Measurements from ENCODE around the gene MOXD1. TPM values are rescaled to one million over a fixed set of nuclear protein-coding genes. Genes with fewer than 3 reads are reported as not detected.

The MOXD1 gene
- polyA plus RNA-seq, 1 donor from 2014 or later: 14.7 TPM

DNA sequence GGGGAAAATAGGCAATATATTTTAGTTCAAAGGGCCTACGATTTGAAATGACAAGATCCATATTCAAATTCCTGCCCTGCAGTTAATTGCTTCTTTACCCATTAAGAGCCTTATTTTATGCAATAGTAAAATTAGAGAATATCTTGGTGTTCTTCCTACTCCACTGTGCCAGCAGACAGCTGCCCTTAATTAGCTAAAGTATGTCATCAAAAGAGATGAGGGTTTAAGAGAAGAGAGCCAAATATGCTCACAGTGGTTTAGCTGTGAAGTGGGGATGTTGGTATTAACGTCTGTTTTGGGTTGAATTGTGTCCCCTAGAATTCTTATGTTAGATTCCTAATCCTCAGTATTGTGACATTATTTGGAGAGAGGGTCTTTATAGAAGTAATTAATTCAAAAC is 148.1 kb downstream of the MOXD1 start:
- no peak overlapping the region for H3K27ac ChIP-seq (ENCODE audit: low read length)
- H3K9me2 ChIP-seq (ENCODE audit: insufficient read depth, low read length): no peaks in the 10 kb centered on the region
- peaks cover 5% of the 10 kb centered on the region for H3K27me3 ChIP-seq (ENCODE audit: insufficient read depth, low read depth, low read length)
- no peak overlapping the region for H2AFZ ChIP-seq (ENCODE audit: low read depth, low read length)
- H3K9ac ChIP-seq (ENCODE audit: low read length): no peak overlapping the region
- H3K4me3 ChIP-seq (ENCODE audit: low read length): no peak overlapping the region
- H3K4me2 ChIP-seq (ENCODE audit: low read length): no peak overlapping the region
- H3K79me2 ChIP-seq (replicated peaks; ENCODE audit: insufficient read depth, low read length): no peaks in the 10 kb centered on the region
- TF ChIP-seq SMC3 (conservative IDR thresholded peaks at IDR 0.05; ENCODE audit: poor library complexity) (no peak), EZH2 (IDR thresholded peaks at IDR 0.05; ENCODE audit: borderline replicate concordance, insufficient read depth, low read length, poor library complexity, severe bottlenecking) (no peak), TAF1 (IDR thresholded peaks at IDR 0.05; ENCODE audit: low read depth) (no peak), MXI1 (conservative IDR thresholded peaks at IDR 0.05; ENCODE audit: poor library complexity, severe bottlenecking) (no peak), EP300 (conservative IDR thresholded peaks at IDR 0.05; ENCODE audit: poor library complexity, severe bottlenecking) (no peak), POLR2AphosphoS5 (IDR thresholded peaks at IDR 0.05) (no peak), RAD21 (conservative IDR thresholded peaks at IDR 0.05) (no peak)
- TF ChIP-seq, protein P1, sequence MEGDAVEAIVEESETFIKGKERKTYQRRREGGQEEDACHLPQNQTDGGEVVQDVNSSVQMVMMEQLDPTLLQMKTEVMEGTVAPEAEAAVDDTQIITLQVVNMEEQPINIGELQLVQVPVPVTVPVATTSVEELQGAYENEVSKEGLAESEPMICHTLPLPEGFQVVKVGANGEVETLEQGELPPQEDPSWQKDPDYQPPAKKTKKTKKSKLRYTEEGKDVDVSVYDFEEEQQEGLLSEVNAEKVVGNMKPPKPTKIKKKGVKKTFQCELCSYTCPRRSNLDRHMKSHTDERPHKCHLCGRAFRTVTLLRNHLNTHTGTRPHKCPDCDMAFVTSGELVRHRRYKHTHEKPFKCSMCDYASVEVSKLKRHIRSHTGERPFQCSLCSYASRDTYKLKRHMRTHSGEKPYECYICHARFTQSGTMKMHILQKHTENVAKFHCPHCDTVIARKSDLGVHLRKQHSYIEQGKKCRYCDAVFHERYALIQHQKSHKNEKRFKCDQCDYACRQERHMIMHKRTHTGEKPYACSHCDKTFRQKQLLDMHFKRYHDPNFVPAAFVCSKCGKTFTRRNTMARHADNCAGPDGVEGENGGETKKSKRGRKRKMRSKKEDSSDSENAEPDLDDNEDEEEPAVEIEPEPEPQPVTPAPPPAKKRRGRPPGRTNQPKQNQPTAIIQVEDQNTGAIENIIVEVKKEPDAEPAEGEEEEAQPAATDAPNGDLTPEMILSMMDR (IDR thresholded peaks at IDR 0.05; ENCODE audit: poor library complexity, severe bottlenecking): no peak
- TF ChIP-seq, protein P2, sequence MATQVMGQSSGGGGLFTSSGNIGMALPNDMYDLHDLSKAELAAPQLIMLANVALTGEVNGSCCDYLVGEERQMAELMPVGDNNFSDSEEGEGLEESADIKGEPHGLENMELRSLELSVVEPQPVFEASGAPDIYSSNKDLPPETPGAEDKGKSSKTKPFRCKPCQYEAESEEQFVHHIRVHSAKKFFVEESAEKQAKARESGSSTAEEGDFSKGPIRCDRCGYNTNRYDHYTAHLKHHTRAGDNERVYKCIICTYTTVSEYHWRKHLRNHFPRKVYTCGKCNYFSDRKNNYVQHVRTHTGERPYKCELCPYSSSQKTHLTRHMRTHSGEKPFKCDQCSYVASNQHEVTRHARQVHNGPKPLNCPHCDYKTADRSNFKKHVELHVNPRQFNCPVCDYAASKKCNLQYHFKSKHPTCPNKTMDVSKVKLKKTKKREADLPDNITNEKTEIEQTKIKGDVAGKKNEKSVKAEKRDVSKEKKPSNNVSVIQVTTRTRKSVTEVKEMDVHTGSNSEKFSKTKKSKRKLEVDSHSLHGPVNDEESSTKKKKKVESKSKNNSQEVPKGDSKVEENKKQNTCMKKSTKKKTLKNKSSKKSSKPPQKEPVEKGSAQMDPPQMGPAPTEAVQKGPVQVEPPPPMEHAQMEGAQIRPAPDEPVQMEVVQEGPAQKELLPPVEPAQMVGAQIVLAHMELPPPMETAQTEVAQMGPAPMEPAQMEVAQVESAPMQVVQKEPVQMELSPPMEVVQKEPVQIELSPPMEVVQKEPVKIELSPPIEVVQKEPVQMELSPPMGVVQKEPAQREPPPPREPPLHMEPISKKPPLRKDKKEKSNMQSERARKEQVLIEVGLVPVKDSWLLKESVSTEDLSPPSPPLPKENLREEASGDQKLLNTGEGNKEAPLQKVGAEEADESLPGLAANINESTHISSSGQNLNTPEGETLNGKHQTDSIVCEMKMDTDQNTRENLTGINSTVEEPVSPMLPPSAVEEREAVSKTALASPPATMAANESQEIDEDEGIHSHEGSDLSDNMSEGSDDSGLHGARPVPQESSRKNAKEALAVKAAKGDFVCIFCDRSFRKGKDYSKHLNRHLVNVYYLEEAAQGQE (IDR thresholded peaks at IDR 0.05; ENCODE audit: borderline replicate concordance): no peak
- H4K20me1 ChIP-seq (ENCODE audit: insufficient read depth): no peaks in the 10 kb centered on the region
- H3F3A ChIP-seq (ENCODE audit: insufficient read depth, low read length, poor library complexity, severe bottlenecking): no peaks in the 10 kb centered on the region
- no peaks in the 10 kb centered on the region for H3K9me3 ChIP-seq (ENCODE audit: low read length)
- no peaks in the 10 kb centered on the region for H3K36me3 ChIP-seq (ENCODE audit: insufficient read depth, low read length)

DNA sequence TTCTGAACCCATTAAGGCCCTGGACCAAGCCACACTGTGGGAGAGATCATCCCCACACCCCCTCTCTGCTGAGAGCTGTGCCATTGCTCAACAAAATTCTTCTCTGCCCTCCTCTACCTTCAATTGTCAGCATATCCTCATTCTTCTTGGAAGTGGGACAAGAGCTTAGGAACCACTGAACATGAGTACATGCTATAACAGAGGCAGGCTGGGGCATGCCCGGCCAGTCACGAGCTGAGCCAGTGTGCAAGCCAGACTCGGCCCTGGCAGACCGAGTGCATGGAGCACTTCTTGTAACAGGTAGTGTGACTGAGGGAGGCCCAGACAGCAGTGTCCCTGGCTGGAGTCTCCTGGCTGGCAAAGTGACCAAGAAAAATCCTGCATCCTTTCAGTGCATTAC is 149.2 kb downstream of the MOXD1 start:
- H3K9me3 ChIP-seq (ENCODE audit: low read length): no peaks in the 10 kb centered on the region
- H3K36me3 ChIP-seq (ENCODE audit: insufficient read depth, low read length): no peaks in the 10 kb centered on the region
- H3K9me2 ChIP-seq (ENCODE audit: insufficient read depth, low read length): no peaks in the 10 kb centered on the region
- no peak overlapping the region for H3K9ac ChIP-seq (ENCODE audit: low read length)
- H3K4me2 ChIP-seq (ENCODE audit: low read length): no peak overlapping the region
- no peak overlapping the region for H2AFZ ChIP-seq (ENCODE audit: low read depth, low read length)
- H3K27ac ChIP-seq (ENCODE audit: low read length): no peak overlapping the region
- H3F3A ChIP-seq (ENCODE audit: insufficient read depth, low read length, poor library complexity, severe bottlenecking): no peaks in the 10 kb centered on the region
- no peak overlapping the region for H3K4me3 ChIP-seq (ENCODE audit: low read length)
- TF ChIP-seq TAF1 (IDR thresholded peaks at IDR 0.05; ENCODE audit: low read depth) (no peak), POLR2AphosphoS5 (IDR thresholded peaks at IDR 0.05) (no peak), EP300 (conservative IDR thresholded peaks at IDR 0.05; ENCODE audit: poor library complexity, severe bottlenecking) (no peak), SMC3 (conservative IDR thresholded peaks at IDR 0.05; ENCODE audit: poor library complexity) (no peak), EZH2 (IDR thresholded peaks at IDR 0.05; ENCODE audit: borderline replicate concordance, insufficient read depth, low read length, poor library complexity, severe bottlenecking) (no peak), MXI1 (conservative IDR thresholded peaks at IDR 0.05; ENCODE audit: poor library complexity, severe bottlenecking) (no peak), RAD21 (conservative IDR thresholded peaks at IDR 0.05) (no peak)
- TF ChIP-seq, protein P2 (IDR thresholded peaks at IDR 0.05; ENCODE audit: borderline replicate concordance): no peak
- TF ChIP-seq, protein P1 (IDR thresholded peaks at IDR 0.05; ENCODE audit: poor library complexity, severe bottlenecking): no peak
- no peaks in the 10 kb centered on the region for H4K20me1 ChIP-seq (ENCODE audit: insufficient read depth)
- no peaks in the 10 kb centered on the region for H3K79me2 ChIP-seq (replicated peaks; ENCODE audit: insufficient read depth, low read length)
- H3K27me3 ChIP-seq (ENCODE audit: insufficient read depth, low read depth, low read length): no peaks in the 10 kb centered on the region
